Thyroid gland (tissue), 4 donors: ENCODE measurements around the gene DLG3.

Experiments used
- POLR2A ChIP-seq, 2 donors: fragments of 450-650 bp; IDR thresholded peaks; one replicate each; pipeline ENCODE4 v1.6.1; 2017; ENCODE audit warnings: antibody characterized with exemption in 2 of 2, mild to moderate bottlenecking in 2 of 2, moderate library complexity in 1 of 2
- TF ChIP-seq, protein P1 (sequence below), 6 experiments: fragments of 200-600 bp in 3 of 6; fragments of 450-650 bp in 3 of 6; sonication (generic) in 3 of 6; IDR thresholded peaks; one replicate each; pipeline ENCODE4 v1.5.1; 2016 to 2019; ENCODE audit warnings: antibody characterized with exemption in 6 of 6, mild to moderate bottlenecking in 2 of 6, inconsistent platforms in 1 of 6, moderate library complexity in 1 of 6

DNA sequence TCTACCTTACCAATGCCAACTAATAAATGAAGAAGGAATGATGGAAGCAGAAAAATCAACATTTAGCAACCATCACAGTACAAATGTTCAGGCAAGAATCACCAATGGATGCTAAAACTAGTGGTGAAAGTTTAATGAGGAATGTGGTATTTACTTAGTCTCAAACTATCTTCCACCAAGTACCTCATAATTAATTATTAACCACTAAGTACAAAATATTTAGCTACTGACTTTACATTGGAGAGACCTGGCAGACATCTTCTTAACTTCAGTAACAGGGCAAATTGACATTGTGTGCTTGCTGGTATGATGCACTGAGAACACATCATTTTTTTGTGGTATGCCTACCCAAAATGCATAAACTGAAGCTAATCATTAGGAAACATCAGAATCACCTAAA lies 82.4 kb downstream of the DLG3 start:
- TF ChIP-seq POLR2A (IDR thresholded peaks at IDR 0.05): no peak
- TF ChIP-seq, protein P1, sequence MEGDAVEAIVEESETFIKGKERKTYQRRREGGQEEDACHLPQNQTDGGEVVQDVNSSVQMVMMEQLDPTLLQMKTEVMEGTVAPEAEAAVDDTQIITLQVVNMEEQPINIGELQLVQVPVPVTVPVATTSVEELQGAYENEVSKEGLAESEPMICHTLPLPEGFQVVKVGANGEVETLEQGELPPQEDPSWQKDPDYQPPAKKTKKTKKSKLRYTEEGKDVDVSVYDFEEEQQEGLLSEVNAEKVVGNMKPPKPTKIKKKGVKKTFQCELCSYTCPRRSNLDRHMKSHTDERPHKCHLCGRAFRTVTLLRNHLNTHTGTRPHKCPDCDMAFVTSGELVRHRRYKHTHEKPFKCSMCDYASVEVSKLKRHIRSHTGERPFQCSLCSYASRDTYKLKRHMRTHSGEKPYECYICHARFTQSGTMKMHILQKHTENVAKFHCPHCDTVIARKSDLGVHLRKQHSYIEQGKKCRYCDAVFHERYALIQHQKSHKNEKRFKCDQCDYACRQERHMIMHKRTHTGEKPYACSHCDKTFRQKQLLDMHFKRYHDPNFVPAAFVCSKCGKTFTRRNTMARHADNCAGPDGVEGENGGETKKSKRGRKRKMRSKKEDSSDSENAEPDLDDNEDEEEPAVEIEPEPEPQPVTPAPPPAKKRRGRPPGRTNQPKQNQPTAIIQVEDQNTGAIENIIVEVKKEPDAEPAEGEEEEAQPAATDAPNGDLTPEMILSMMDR (IDR thresholded peaks at IDR 0.05): no peak
